Liver (tissue), 3 donors: ENCODE data around the gene PLP2.
"Not testable (repeated sequence)": the region's sequence is repeated elsewhere in the genome, so short reads cannot be mapped to it uniquely, and the experiment has no call there.

Experiments used
- GABPA ChIP-seq, 2 donors: IDR thresholded peaks in 1 of 2; conservative IDR thresholded peaks in 1 of 2; 2 replicates each; pipeline ENCODE4 v1.6.1; 2016; ENCODE audit warnings: antibody characterized with exemption in 2 of 2, mild to moderate bottlenecking in 1 of 2, moderate library complexity in 1 of 2
- HNF4G ChIP-seq: IDR thresholded peaks from 2 replicates; pipeline ENCODE4 v1.6.1; 2016; ENCODE audit warnings: antibody characterized with exemption
- JUND ChIP-seq, 2 donors: IDR thresholded peaks; 2 replicates each; pipeline ENCODE4 v1.6.1; 2016; ENCODE audit warnings: antibody characterized with exemption in 2 of 2
- NR2F2 ChIP-seq: IDR thresholded peaks from 2 replicates; pipeline ENCODE4 v1.6.1; 2016; ENCODE audit warnings: antibody characterized with exemption
- RAD21 ChIP-seq, 2 donors: IDR thresholded peaks; 2 replicates each; pipeline ENCODE4 v1.6.1; 2016; ENCODE audit warnings: antibody characterized with exemption in 2 of 2, mild to moderate bottlenecking in 2 of 2
- SP1 ChIP-seq: IDR thresholded peaks from 2 replicates; pipeline ENCODE4 v1.6.1; 2018; ENCODE audit warnings: antibody characterized with exemption, mild to moderate bottlenecking
- TAF1 ChIP-seq: conservative IDR thresholded peaks from 2 replicates; pipeline ENCODE4 v1.6.1; 2016; ENCODE audit warnings: antibody characterized with exemption, mild to moderate bottlenecking
- YY1 ChIP-seq: IDR thresholded peaks from 2 replicates; pipeline ENCODE4 v1.6.1; 2016; ENCODE audit warnings: antibody characterized with exemption, mild to moderate bottlenecking
- TF ChIP-seq, protein P1 (sequence below): fragments of 150-350 bp; IDR thresholded peaks from 2 replicates; pipeline ENCODE4 v1.5.1; 2017; ENCODE audit warnings: improper control_type of control experiment, low read depth, low read length; ENCODE audit not compliant: missing input control
- TF ChIP-seq, protein P2 (sequence below): IDR thresholded peaks from 2 replicates; pipeline ENCODE4 v1.6.1; 2016; ENCODE audit warnings: antibody characterized with exemption
- TF ChIP-seq, protein P3 (sequence below): IDR thresholded peaks from 2 replicates; pipeline ENCODE4 v1.6.1; 2016; ENCODE audit warnings: antibody characterized with exemption
- TF ChIP-seq, protein P4 (sequence below): IDR thresholded peaks from 2 replicates; pipeline ENCODE4 v1.6.1; 2016; ENCODE audit warnings: antibody characterized with exemption
- donor health status: healthy.
- donor health status: healthy.

DNA sequence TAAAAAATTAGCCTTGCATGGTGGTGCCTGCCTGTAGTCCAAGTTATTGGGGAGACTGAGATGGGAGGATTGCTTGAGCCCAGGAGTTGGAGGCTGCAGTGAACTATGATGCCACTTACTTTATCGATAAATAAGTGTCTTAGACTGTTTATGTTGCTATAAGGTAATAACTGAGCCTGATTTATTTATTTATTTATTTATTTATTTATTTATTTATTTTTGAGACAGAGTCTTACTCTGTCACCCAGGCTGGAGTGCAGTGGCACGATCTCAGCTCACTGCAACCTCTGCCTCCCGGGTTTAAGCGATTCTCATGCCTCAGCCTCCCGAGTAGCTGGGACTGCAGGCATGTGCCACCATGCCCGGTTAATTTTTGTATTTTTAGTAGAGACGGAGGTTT, 39.4 kb upstream of the PLP2 start:
- TF ChIP-seq RAD21 (IDR thresholded peaks at IDR 0.05); YY1; NR2F2; GABPA (IDR thresholded peaks at IDR 0.05 in 1 of 2, conservative IDR thresholded peaks at IDR 0.05 in 1 of 2); SP1; JUND (IDR thresholded peaks at IDR 0.05); HNF4G; TAF1: not testable (repeated sequence)
- TF ChIP-seq, protein P1, sequence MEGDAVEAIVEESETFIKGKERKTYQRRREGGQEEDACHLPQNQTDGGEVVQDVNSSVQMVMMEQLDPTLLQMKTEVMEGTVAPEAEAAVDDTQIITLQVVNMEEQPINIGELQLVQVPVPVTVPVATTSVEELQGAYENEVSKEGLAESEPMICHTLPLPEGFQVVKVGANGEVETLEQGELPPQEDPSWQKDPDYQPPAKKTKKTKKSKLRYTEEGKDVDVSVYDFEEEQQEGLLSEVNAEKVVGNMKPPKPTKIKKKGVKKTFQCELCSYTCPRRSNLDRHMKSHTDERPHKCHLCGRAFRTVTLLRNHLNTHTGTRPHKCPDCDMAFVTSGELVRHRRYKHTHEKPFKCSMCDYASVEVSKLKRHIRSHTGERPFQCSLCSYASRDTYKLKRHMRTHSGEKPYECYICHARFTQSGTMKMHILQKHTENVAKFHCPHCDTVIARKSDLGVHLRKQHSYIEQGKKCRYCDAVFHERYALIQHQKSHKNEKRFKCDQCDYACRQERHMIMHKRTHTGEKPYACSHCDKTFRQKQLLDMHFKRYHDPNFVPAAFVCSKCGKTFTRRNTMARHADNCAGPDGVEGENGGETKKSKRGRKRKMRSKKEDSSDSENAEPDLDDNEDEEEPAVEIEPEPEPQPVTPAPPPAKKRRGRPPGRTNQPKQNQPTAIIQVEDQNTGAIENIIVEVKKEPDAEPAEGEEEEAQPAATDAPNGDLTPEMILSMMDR: not testable (repeated sequence)
- TF ChIP-seq, protein P2, sequence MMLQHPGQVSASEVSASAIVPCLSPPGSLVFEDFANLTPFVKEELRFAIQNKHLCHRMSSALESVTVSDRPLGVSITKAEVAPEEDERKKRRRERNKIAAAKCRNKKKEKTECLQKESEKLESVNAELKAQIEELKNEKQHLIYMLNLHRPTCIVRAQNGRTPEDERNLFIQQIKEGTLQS: not testable (repeated sequence)
- TF ChIP-seq, protein P3, sequence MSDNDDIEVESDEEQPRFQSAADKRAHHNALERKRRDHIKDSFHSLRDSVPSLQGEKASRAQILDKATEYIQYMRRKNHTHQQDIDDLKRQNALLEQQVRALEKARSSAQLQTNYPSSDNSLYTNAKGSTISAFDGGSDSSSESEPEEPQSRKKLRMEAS: not testable (repeated sequence)
- TF ChIP-seq, protein P4, sequence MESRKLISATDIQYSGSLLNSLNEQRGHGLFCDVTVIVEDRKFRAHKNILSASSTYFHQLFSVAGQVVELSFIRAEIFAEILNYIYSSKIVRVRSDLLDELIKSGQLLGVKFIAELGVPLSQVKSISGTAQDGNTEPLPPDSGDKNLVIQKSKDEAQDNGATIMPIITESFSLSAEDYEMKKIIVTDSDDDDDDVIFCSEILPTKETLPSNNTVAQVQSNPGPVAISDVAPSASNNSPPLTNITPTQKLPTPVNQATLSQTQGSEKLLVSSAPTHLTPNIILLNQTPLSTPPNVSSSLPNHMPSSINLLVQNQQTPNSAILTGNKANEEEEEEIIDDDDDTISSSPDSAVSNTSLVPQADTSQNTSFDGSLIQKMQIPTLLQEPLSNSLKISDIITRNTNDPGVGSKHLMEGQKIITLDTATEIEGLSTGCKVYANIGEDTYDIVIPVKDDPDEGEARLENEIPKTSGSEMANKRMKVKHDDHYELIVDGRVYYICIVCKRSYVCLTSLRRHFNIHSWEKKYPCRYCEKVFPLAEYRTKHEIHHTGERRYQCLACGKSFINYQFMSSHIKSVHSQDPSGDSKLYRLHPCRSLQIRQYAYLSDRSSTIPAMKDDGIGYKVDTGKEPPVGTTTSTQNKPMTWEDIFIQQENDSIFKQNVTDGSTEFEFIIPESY: not testable (repeated sequence)
